GM19438 (cell line): ENCODE results near the gene LMTK3.

Experiments
- ATAC-seq: cut with Tn5 transposase; IDR thresholded peaks from one replicate; pipeline ENCODE4 v1.9.1; 2021; ENCODE audit warnings: low read depth; ENCODE audit not compliant: unreplicated experiment

LMTK3 gene

DNA sequence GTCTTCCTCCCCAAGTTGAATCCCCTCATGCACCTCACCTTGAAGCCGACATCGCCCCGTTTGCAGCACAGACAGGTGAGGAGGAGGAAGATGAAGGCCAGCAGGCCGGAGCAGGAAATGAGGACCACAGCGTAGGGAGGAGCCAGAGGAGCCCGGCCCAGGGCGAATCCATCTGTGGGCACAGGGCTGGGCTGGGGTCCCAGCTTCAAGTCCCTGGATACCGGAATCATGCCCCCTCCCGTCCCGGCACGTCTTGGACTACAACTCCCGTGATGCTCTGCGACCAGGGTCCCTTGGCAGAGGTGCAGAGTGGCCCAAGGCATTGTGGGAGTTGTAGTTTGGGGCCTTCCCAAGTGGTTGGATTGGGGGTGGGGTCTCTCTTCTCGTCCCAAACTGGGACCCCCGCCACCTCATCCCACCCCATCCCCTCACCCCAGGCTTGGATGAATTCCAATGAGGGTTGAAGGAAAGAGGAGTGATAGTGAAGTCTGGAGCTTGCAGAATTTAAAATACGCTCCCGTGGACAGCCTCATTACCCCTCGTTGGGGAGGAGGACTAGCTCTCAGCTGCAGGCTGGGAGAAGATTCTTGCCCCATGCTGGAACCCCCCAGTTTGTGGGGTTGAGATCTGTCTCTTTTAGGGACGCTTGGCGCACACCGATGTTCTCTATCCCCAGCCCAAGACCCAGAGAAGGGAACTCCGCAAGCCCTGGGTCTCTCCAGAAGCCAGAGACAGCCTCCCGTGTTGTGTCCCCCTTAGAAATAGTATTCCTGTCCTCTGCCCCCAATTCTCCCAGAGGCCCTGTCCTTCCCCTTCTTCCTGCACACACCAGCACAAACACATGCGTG, 990 bp downstream of the LMTK3 start:
- no peak for ATAC-seq

DNA sequence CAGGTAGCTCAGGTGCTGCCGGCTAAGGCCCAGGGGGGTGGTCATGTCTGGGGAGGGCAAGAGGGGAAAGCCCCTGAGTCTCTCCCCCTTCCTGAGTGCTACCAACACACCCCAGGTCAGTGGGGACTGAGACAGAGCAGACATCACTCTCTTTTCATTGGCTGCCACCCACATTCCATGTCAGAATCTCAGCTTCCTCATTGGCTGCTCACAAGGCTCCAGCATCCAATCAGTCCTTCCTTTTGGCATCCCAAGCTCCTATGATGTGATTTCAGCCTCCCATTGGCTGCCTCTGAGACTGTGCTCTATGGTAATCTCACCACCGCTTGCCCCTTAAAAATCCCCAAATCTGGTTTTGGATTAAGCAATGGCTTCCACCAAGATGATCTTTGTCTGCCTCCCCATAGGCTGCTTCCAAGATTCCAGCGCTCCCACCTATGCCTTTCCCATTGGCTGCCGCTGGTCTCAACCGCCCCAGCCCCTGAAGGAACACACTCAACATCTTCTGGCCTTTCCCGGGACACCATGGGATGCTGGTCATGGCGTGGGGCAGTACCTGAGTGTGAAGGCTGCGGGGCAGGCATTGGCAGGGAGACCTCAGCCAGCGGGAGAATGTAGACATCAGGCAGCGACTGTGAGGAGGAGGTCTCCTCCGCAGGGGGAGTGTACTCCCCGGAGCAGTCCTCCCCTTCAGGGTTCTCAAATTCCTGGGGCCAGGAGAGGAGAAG, 2.0 kb downstream of the LMTK3 start:
- ATAC-seq, result no peak

DNA sequence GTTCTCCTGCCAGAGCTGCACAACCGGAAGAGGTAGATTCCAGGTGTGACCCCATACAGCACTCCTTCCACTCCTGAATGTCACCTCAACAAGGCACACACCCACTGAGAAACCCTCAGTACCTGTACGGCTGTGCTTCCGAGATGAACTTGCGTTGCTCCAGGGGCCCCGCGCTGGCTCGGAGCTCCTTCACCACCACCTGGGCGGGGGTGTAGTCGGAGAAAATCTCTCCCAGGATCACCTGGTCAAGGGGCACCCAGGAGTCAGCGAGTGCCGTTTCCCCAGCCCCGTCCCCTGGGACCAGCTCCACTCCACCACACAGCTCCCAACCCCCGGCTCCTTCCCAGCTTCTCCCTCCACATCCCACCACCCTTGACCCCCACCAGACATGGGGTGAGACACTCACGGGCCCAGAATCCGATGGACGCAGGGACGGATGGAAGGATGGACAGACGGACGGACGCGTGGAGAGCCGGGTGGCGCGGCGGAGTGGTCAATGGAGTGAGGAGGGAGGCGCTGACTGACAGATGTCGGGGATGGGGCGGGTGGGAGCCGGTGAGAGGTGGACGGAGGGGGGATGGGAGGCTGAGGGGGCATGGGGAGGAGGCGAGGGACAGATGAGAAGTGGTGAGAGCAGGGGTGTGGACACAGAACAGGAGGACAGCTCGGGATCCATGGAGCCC, 2.8 kb downstream of the LMTK3 start:
- no peak for ATAC-seq

DNA sequence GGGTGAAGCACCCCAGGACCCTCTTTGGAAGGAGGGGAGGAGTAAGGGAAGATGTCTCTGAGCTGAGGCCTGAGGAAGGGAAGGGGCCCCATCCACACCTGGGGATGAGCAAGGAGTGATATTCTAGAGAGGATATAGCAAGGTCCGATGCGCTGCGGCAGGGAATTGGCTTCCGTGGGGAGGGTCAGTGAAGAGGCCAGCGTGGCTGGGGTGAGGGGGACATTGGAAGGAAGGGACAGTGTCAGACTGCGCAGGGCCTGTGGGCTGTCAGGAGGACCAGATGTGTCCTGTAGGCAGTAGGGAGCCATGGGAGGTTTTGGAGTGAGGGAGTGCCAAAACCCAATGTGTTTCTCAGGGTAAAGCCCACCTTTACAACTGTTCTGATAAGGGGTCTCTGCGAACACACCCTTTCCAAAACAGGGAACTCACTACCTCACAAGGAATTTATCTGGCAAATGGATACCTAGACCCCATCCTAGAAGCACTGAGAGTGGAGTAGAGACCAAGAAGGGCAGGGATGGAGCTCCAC, 3.7 kb downstream of the LMTK3 start:
- no peak for ATAC-seq

DNA sequence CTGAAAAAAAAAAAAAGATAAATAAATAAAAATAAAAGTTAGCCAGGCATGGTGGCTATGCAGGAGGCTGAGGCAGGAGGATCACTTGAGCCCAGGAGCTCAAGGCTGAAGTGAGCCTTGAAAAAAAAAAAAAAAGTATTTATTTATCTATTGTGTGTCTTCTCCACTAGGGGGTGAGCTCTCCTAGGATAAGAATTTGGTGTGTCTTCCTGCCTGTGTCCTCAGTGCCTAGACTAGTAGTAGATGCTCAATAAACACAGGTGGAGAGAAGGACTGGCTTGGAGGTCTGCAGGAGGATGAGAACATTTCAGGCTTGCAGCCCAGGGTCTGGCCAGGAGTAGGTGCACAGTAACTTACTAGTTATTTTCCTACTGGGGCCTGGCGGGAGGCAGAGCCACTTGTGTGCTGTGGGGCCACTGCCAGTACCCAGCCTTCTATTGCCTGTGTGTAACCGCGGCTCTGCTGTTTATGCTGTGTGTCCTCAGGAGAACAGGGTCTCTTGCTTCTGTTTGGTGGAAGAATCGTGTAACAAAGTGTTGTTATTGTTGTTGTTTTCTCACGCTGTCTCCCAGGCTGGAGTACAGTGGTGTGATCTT, 5.4 kb downstream of the LMTK3 start:
- ATAC-seq, result no peak

DNA sequence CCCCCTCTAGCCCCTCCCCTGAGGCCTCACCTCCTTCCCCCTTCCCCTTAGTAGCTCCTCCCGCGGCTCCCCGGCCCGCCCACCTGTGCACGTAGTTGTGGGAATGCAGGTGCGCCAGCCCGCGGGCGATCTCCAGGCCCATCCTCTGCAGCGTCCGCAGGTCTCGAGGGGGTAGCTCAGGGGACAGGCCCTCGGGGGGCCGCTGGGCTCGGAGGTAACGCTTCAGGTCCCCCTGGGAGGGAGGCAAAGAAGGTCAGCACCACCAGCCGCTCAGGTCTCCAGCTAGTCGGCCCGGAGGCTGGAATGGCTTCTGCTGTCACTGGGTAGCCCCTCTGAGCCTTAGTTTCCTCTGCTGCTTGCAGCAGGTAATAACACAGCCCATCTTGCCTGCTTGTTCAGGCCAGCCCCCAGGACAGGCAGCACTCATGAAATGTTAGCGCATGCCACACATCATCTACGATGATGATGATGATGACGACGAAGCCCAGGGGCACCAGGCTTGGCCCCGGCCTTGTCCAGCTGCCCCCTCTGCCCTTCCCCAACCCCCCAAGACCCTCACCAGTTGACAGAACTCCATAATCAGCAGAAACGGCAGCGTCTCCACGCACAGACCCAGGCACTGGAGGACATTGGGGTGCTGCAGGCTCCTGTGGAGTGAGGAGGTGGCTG, 9.2 kb downstream of the LMTK3 start:
- no peak for ATAC-seq

DNA sequence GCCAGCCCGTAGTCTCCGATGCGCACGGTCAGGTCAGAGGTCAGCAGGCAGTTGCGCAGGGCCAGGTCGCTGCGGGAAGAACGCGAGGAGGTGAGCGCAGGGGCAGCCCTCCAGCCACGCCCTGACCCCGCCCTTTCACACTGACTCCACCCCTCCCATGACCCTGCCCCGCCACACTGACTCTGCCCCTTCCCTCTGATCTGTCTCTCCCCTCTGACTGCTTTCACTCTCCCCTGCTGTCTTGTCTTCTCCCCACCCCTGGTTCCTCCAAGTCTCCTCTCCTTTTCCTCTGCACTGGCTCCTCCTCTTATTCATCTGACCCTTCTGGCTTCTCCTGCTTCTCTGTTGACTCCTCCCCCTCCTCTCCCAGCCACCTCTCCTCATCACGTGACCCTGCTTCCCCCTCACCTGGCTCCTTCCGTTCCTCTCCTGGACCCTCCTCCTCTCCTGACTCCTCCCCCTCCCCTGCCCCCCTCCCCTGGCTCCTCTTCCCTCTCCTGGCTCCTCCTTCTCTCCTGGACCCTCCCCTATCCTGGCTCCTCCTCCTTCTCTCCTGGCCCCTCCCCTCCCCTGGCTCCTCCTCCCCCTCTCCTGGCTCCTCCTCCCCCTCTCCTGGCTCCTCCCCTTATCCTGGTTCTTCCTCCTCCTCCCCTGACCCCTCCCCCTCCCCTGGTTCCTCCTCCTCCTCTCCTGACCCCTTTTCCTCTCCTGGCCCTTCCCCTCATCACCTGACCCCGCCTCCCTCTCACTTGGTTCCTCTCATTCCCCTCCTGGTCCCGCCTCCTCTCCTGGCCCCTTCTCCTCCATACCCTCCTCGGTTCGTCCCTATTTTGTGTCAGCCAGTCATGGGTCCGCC, 9.9 kb downstream of the LMTK3 start:
- no peak for ATAC-seq

DNA sequence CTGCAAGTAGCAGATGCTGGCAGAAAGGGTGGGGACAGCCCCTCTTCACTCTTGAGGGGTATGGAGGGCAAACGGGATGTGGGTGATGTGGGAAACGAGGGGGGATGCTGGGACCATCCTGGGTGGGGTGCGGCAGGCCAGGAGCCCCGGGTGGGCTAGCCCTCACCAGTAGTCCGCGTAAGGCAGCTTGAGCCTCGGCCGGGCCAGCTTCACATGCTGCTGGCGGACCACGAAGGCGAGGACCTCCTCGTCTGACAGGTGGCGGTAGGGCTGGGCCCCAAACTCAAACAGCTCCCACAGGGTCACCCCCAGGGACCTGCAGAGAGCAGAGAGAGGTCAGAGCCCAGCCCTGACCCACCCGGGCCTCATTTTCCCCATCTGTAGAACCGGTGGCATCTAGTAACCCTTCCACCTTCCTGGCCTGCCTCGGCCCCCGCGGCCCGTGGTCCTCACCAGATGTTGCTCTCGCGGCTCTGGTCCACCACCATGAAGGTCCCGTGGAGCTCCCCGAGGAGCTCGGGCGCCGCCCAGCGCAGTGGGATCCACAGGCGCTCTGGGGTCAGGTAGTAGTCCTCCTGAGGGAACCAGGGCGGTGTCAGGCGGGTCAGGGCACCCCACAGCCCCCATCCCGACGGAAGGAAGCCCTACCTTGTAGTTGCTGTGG, 10.7 kb downstream of the LMTK3 start:
- ATAC-seq, result no peak

DNA sequence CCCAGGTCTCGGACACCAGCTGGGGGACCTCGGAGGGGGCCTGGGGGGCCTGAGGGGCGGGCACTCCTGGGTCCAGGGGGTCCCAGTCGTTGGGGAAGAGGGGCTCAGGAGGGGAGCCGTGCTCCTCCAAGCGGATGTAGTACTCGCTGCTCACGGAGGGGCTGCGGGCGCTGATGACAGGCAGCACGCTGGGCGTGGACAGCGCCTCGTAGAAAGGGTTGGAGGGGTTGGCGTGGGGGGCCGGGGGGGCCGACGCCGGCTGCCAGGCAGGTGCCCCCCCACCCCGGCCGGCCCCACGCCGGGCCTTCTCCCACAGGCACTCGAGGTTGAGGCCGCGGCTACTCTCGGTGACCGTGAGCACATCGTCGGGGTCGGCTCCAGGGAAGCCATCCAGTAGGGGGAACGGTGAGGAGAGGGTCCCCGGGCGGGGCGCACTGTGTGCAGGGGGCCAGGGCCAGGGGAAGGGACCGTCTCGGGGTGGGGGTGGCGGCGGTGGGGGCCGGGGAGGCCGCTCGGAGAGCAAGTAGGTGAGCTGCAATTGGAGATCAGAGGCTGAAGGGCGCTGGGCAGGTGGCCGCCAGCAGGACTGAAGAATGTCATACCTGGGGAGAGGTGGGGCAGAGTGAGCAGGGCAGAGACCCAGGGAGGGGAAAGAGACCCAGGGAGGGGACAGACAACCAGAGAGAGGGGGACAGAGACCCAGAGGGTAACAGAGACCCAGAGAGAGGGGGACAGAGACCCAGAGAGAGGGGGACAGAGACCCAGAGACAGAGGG, 12.1 kb downstream of the LMTK3 start:
- ATAC-seq, result no peak

DNA sequence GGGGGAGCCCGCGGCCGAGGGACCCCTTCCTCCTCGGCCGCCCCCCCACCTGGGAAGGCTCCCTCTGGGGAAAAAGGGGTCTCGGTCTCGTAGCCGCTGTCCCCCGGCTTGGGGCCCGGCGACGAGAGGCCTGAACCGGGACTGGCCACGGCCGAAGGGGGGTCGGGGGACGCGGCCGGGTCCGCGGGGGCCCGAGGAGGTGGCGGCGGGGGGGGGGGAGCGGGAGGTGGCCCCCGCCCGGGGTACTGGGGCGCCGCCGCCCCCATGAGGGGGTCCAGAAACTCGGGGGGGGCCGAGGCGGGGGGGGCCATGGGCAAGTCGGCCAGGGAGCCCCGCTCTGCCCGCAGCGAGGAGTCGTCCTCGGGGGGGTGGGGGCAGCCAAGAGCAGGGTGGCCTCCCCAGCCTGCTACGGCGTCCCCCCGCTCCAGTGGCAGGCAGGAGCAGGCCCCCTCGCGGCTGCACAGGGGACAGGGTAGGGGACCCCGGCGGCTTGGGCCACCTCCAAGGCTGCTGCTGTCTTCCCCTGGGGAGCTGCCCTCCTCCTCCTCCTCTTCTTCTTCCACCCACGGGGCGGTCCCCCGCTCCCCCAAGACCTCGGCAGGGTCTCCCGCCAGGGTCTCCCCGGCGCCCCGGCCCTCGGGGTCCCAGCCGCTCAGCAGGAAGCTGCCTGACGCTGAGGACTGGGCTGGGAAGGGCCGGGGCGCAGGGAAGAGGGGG, 12.9 kb downstream of the LMTK3 start:
- no peak for ATAC-seq

DNA sequence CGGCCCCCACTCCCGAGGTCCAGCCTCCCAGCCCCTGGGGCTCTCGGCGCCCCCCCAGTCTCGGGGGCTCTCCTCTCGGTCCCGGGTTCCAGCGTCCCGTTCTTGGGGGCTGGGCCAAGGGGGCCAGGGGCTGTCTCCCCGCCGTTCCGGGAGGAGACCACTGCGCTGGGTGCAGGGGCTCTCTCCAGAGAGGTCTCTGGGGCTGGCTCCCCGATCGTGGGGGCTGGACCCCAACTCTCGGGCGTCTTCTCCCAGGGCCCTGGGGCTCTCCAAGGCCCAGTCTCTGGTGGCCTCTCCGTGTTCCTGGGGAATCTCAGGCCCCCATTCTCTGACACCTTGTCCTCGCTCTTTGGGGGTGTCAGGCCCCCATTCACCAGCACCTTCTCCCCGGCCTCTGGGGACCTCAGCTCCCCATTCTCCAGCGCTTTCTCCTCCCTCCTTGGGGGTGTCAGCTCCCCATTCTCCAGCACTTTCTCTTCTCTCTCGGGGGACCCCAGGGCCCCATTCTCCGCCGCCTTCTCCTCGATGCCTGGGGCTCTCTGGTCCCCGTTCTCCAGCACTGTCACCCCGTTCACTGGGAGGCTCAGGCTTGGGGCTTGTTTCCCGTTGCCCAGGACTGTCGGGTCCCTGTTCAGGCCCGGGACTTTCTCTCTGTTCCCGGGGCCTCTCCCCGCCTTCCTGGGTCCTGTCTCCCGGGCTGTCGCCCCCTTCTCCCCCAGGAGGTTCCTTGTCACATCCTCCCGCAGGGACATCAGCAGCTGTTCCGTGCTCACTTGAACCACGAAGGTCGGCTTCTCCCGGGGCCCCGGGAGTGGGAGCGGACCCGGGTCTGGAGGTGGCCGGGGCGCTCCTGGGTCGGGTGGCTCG, 13.7 kb downstream of the LMTK3 start:
- no peak for ATAC-seq

DNA sequence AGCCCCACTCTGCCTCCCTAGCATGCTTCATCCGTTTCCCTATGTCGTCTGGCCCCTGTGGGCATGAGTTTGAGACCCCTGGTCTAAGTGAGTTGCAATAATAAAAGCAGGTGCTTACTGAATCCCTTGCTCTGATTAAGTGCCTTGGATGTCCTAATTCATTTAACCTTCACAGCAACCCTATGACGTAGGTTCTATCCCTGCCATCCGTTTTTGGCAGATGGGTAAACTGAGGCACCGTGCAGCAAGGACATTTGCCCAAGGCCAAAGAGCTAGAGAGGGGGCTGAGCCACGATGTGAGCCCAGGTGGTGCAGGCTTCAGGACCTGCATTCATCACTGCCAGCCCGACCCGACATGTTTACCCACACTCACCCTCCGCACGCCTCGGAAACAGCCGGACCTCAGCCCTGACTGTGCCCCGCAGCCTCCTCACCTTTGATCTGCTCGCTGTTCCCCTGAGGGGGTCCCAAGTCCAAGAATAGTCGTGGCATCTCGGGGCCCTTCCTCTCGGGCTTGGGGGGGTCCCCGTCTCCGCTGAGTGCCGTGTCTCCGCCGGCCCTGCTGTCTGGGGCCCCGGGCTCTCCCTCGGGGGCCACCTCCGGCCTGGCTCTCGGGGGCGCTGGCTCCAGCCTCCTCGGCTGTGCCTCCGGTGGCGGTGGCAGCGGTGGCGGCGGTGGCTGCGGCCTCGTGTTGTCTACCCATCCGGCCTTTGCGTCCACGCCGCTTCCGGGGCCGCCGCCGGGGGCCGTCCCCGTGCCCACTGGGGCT, 14.5 kb downstream of the LMTK3 start:
- no peak for ATAC-seq

DNA sequence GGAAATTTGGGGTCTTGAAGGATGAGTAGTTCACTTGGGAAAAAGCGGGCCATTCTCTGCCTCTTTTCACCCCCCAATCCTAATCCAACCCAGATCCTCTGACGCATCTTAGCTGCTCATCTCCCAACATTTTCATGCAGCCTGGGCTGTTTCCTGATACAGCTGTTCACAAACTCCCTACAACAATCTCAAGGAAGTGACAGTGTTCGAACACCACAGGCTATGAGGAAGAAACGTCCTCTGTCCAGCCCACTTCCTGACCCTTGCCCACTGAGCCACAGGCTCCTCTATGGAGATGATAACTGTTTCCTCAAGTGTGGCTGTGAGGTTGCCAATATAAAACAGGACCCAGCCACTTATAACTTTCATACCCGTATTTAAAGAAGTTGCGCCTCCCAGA, 16.2 kb downstream of the LMTK3 start:
- ATAC-seq, result no peak

DNA sequence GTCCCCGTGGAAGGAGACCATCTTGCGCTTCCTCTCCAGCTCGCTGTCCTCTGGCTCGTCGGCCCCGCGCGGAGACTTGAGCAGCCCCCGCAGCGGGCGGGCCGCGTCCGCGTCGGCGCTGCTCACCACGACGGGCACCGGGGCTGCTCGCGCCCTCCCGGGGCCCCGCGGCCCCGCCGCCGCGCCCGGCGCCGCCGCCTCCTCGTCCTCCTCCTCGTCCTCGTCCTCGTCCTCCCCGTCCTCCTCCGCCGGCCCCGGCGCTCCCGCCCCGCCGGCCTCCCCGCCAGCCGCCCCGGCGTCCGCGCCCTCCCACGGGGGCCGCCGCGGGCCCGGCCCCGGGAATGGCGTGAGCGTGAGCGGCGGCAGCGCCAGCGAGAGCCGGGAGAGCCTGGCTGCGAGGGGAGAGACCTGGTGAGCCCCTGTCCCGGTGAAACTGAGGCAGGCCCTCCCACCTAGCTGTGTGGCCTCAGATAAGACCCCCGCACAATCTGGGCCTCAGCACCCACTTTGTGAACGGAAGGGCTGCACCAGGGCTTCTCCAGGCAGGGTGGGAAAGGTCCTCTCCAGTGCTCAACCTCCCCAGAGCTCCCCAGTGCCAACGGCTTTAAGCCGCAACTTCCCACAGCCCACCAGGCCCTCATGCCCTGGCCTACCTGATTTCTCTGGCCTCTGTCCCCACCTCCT, 17.8 kb downstream of the LMTK3 start:
- ATAC-seq, result peak; percentile 1
